H1 (cell line): ENCODE data around the gene CSRP1. TPM values are rescaled to one million over a fixed set of nuclear protein-coding genes. Genes with fewer than 3 reads are reported as not detected.

ENCODE experiments used
- CTCF ChIA-PET: fragments of 300-600 bp; sonication (Branson Sonifier 250); formaldehyde crosslinking; loops from one replicate; lab custom pipeline; 2021; ENCODE audit not compliant: partially characterized antibody; lab: Charles Lee
- POLR2A ChIA-PET: fragments of 300-600 bp; sonication (Branson Sonifier 250); formaldehyde crosslinking; loops from one replicate; lab custom pipeline; 2021; ENCODE audit warnings: inconsistent platforms; ENCODE audit not compliant: partially characterized antibody; lab: Charles Lee
- DNase-seq, 2 experiments: peaks; one replicate each; pipeline versions ENCODE4 v3.0.0 to v3.0.0-alpha.2; 2010 to 2022; ENCODE audit warnings: low spot score in 2 of 2, low read depth in 1 of 2, mixed read lengths in 1 of 2
- FAIRE-seq: peaks from 2 replicates; lab custom pipeline; 2011; peaks lifted over from hg19 to GRCh38; lab: Jason Lieb, UNC
- H2AFZ ChIP-seq: 2 replicates; pipeline ENCODE4 v1.8.1; 2012; ENCODE audit warnings: low read length, inconsistent platforms
- H2AK5ac ChIP-seq: 2 replicates; pipeline ENCODE4 v1.6.1; 2013; ENCODE audit warnings: low read depth, low read length
- H2BK120ac ChIP-seq: replicated peaks from 2 replicates; pipeline ENCODE3; 2013; ENCODE audit warnings: low read depth, low read length, inconsistent platforms
- H2BK12ac ChIP-seq: 2 replicates; pipeline ENCODE4 v1.6.1; 2013; ENCODE audit warnings: low read depth, low read length
- H2BK15ac ChIP-seq: 2 replicates; pipeline ENCODE4 v1.6.1; 2013; ENCODE audit warnings: low read length
- H2BK20ac ChIP-seq: 2 replicates; pipeline ENCODE4 v1.6.1; 2013; ENCODE audit warnings: low read length
- H2BK5ac ChIP-seq: 2 replicates; pipeline ENCODE4 v1.6.1; 2013; ENCODE audit warnings: low read depth, low read length
- H3K14ac ChIP-seq: 2 replicates; pipeline ENCODE4 v1.6.1; 2013; ENCODE audit warnings: inconsistent platforms; ENCODE audit not compliant: insufficient read length
- H3K18ac ChIP-seq: 2 replicates; pipeline ENCODE4 v1.6.1; 2013; ENCODE audit warnings: low read length; ENCODE audit errors: extremely low read depth
- H3K23ac ChIP-seq: 2 replicates; pipeline ENCODE4 v1.6.1; 2013; ENCODE audit warnings: inconsistent platforms; ENCODE audit not compliant: insufficient read length
- H3K23me2 ChIP-seq: 2 replicates; pipeline ENCODE4 v1.6.1; 2013; ENCODE audit warnings: low read depth, low read length
- H3K27ac ChIP-seq: 2 replicates; pipeline ENCODE4 v1.6.1; 2011; ENCODE audit warnings: low read depth, low read length, inconsistent platforms
- H3K27me3 ChIP-seq, 4 experiments: replicated peaks in 1 of 4; 1 replicate in 1 of 4; 2 replicates in 3 of 4; pipeline versions ENCODE4 v1.6.1 to v1.8.1; 2011 to 2013; ENCODE audit warnings: low read length in 3 of 4, mild to moderate bottlenecking in 3 of 4, inconsistent platforms in 2 of 4, mixed read lengths in 2 of 4, moderate library complexity in 1 of 4; ENCODE audit not compliant: control insufficient read depth in 3 of 4, insufficient read depth in 3 of 4; ENCODE audit errors: extremely low read depth in 1 of 4
- H3K36me3 ChIP-seq, 4 experiments: 2 replicates each; pipeline versions ENCODE4 v1.6.1 to v1.8.1; 2011 to 2013; ENCODE audit warnings: mild to moderate bottlenecking in 4 of 4, low read length in 3 of 4, moderate library complexity in 2 of 4, control low read depth in 1 of 4, inconsistent platforms in 1 of 4; ENCODE audit not compliant: insufficient read depth in 4 of 4, control insufficient read depth in 2 of 4
- H3K4ac ChIP-seq: replicated peaks from 2 replicates; pipeline ENCODE3; 2013; ENCODE audit warnings: low read length, low read depth, mixed read lengths, inconsistent platforms; ENCODE audit not compliant: insufficient read length
- H3K4me1 ChIP-seq, 4 experiments: replicated peaks in 1 of 4; 1 replicate in 1 of 4; 2 replicates in 3 of 4; pipeline versions ENCODE4 v1.6.1 to v1.8.1; 2011 to 2013; ENCODE audit warnings: low read length in 3 of 4, inconsistent platforms in 2 of 4, mixed read lengths in 1 of 4; ENCODE audit not compliant: insufficient read depth in 4 of 4, control insufficient read depth in 3 of 4
- H3K4me2 ChIP-seq, 2 experiments: 2 replicates each; pipeline versions ENCODE4 v1.6.1 to v1.8.1; 2011 to 2013; ENCODE audit warnings: low read depth in 2 of 2, low read length in 2 of 2, control low read depth in 1 of 2, inconsistent platforms in 1 of 2, mild to moderate bottlenecking in 1 of 2; ENCODE audit not compliant: insufficient read depth in 1 of 2
- H3K4me3 ChIP-seq, 4 experiments: fragments of 200-600, 300-600 bp in 1 of 4; sonication (generic), shearing (Covaris generic), sonication (Bioruptor Twin) in 1 of 4; 2 replicates each; pipeline versions ENCODE4 v1.5.1 to v1.8.1; 2011 to 2016; ENCODE audit warnings: low read length in 4 of 4, low read depth in 3 of 4, control low read depth in 2 of 4, inconsistent platforms in 2 of 4, mild to moderate bottlenecking in 2 of 4, mixed read lengths in 1 of 4, moderate library complexity in 1 of 4; ENCODE audit not compliant: insufficient read depth in 2 of 4; ENCODE audit errors: extremely low read depth in 1 of 4
- H3K56ac ChIP-seq: replicated peaks from 2 replicates; pipeline ENCODE3; 2013; ENCODE audit warnings: low read depth, mild to moderate bottlenecking, mixed read lengths, low read length, inconsistent platforms; ENCODE audit not compliant: insufficient read length
- H3K79me1 ChIP-seq: 2 replicates; pipeline ENCODE4 v1.6.1; 2013; ENCODE audit warnings: low read depth, low read length, control low read depth
- H3K79me2 ChIP-seq, 2 experiments: 2 replicates each; pipeline versions ENCODE4 v1.6.1 to v1.8.1; 2012 to 2013; ENCODE audit warnings: low read length in 2 of 2, mild to moderate bottlenecking in 2 of 2, inconsistent platforms in 1 of 2; ENCODE audit not compliant: insufficient read depth in 2 of 2, control insufficient read depth in 1 of 2
- H3K9ac ChIP-seq, 4 experiments: replicated peaks in 1 of 4; 1 replicate in 1 of 4; 2 replicates in 3 of 4; pipeline versions ENCODE4 v1.6.1 to v1.8.1; 2011 to 2013; ENCODE audit warnings: low read depth in 3 of 4, low read length in 3 of 4, control low read depth in 2 of 4, mild to moderate bottlenecking in 2 of 4, moderate library complexity in 2 of 4, inconsistent platforms in 1 of 4; ENCODE audit errors: extremely low read depth in 1 of 4
- H3K9me3 ChIP-seq, 2 experiments: 2 replicates each; pipeline versions ENCODE4 v1.6.1 to v1.8.1; 2012 to 2013; ENCODE audit warnings: mild to moderate bottlenecking in 2 of 2, moderate library complexity in 2 of 2, control low read depth in 1 of 2, inconsistent platforms in 1 of 2, low read depth in 1 of 2, low read length in 1 of 2, mixed read lengths in 1 of 2; ENCODE audit not compliant: insufficient read depth in 2 of 2
- H4K20me1 ChIP-seq, 2 experiments: replicated peaks in 1 of 2; 2 replicates each; pipeline versions ENCODE3 to v1.8.1; 2011 to 2013; ENCODE audit warnings: inconsistent platforms in 2 of 2, low read length in 2 of 2, mild to moderate bottlenecking in 1 of 2; ENCODE audit not compliant: insufficient read depth in 2 of 2, control insufficient read depth in 1 of 2
- H4K5ac ChIP-seq: 2 replicates; pipeline ENCODE4 v1.6.1; 2013; ENCODE audit warnings: low read length, low read depth, mixed read lengths, inconsistent platforms; ENCODE audit not compliant: insufficient read length
- H4K8ac ChIP-seq: 2 replicates; pipeline ENCODE4 v1.8.0; 2013; ENCODE audit warnings: mild to moderate bottlenecking, moderate library complexity, low read length, inconsistent platforms; ENCODE audit not compliant: insufficient read depth; ENCODE audit errors: extremely low read depth
- H4K91ac ChIP-seq: replicated peaks from 2 replicates; pipeline ENCODE3; 2013; ENCODE audit warnings: low read length, mixed read lengths, inconsistent platforms; ENCODE audit not compliant: insufficient read length
- CBX8 ChIP-seq: fragments of 300-800, 300-1000 bp; sonication (generic); IDR thresholded peaks from 2 replicates; pipeline ENCODE4 v1.7.1; 2016; ENCODE audit warnings: low read depth, low read length, borderline replicate concordance
- CHD2 ChIP-seq: IDR thresholded peaks from 2 replicates; pipeline ENCODE4 v1.6.1; 2012; ENCODE audit warnings: low read length, improper control_type of control experiment
- CTBP2 ChIP-seq: IDR thresholded peaks from 2 replicates; pipeline ENCODE4 v1.7.0; 2011; ENCODE audit warnings: borderline replicate concordance, mild to moderate bottlenecking, moderate library complexity, mixed read lengths, low read length; ENCODE audit not compliant: insufficient read depth, insufficient read length
- E2F6 ChIP-seq: IDR thresholded peaks from 2 replicates; pipeline ENCODE4 v1.6.1; 2012; ENCODE audit warnings: inconsistent platforms
- WGBS, 2 experiments: shearing (Covaris generic) in 1 of 2; methylation state at CpG; one replicate each; pipeline versions ENCODE4 v1.1.6 to v1.1.7; 2013 to 2015; ENCODE audit warnings: low lambda C conversion rate in 2 of 2, mixed read lengths in 2 of 2, inconsistent platforms in 1 of 2, low coverage in 1 of 2, missing lambda C conversion rate in 1 of 2; ENCODE audit not compliant: insufficient replicate concordance in 2 of 2, insufficient coverage in 1 of 2, insufficient read length in 1 of 2; ENCODE audit errors: extremely low coverage in 1 of 2, missing lambda C conversion rate in 1 of 2; 5-methylcytosine and 5-hydroxymethylcytosine counted together
- polyA plus RNA-seq, 7 experiments: library from polyadenylated mRNA; depleted of rRNA in 3 of 7; stranded (reverse) in 5 of 7; unstranded in 2 of 7; fragments of >200 nt in 5 of 7; fragments of 200-250 nt in 2 of 7; gene quantifications; 1 replicate in 5 of 7; 2 replicates in 1 of 7; 4 replicates in 1 of 7; pipeline versions ENCODE4 v1.2.1 to v1.2.3, GENCODE V29; 2011 to 2013; ENCODE audit warnings: missing spikeins in 2 of 7, mixed read lengths in 2 of 7
- total RNA-seq: library from RNA; stranded (reverse); fragmentation: NEBNext Ultra II Directional; extraction: Animal tissue kit (Norgen Biotek cat#: 25700); gene quantifications from 2 replicates; pipeline ENCODE4 v1.2.1, GENCODE V29; 2021

Gene CSRP1
- total and polyA plus RNA-seq, 2 of the 8 experiments (the other 6 are each of a cell fraction or from before 2014, with no cell fraction given) = 14.2 to 22.3 TPM

- peaks cover 0 to 19% (median 13%) of the 10 kb centered on the region in 4 experiments; a peak in 6 of 7 replicates for H3K4me1 ChIP-seq
- H3K4me2 ChIP-seq = no peak overlapping the region; a peak in 1 of 4 replicates
- H3K9me3 ChIP-seq = no peaks in the 10 kb centered on the region
- no peak overlapping the region for H3K14ac ChIP-seq
- POLR2A ChIA-PET = interaction anchor here (2.3 kb wide), 1 partner anchor 15 kb away, joined by 9 read pairs; no protein-coding TSS in a partner anchor
- H2AK5ac ChIP-seq = no peak overlapping the region
- peaks cover 0 to 12% of the 10 kb centered on the region in 2 experiments for H4K20me1 ChIP-seq
- H3K79me1 ChIP-seq = peaks cover 11% of the 10 kb centered on the region
- H2BK12ac ChIP-seq = no peak overlapping the region
- no peak overlapping the region for H2AFZ ChIP-seq
- no peak overlapping the region for H3K4ac ChIP-seq
- H3K9ac ChIP-seq = no peak overlapping the region
- FAIRE-seq = no peak
- H2BK120ac ChIP-seq = no peak overlapping the region
- no peak overlapping the region for H3K56ac ChIP-seq
- no peak overlapping the region for H4K5ac ChIP-seq
- WGBS, 2 experiments = 96% methylated on average over 9 of the region's 9 CpGs; no CpG with 5 or more reads in 1 of the 2 experiments
- no peak for TF ChIP-seq CBX8
- no peak for TF ChIP-seq CHD2
- TF ChIP-seq CTBP2 = no peak
- TF ChIP-seq E2F6 = no peak
- peaks cover 3 to 17% of the 10 kb centered on the region in 2 experiments; a peak in 2 of 4 replicates for H3K79me2 ChIP-seq
- H3K23ac ChIP-seq = no peak overlapping the region
- H3K18ac ChIP-seq = no peak overlapping the region
- no peak overlapping the region for H3K27ac ChIP-seq
- peaks cover 16% of the 10 kb centered on the region for H3K23me2 ChIP-seq
- H2BK20ac ChIP-seq = no peak overlapping the region
- no peak for DNase-seq
- peaks cover 3 to 12% (median 6%) of the 10 kb centered on the region in 4 experiments; a peak in 4 of 8 replicates for H3K36me3 ChIP-seq
- H4K91ac ChIP-seq = no peak overlapping the region
- CTCF ChIA-PET = interaction anchor here (1.3 to 12.7 kb wide), 6 partner anchors 9 to 47 kb away, joined by 3 to 155 read pairs (median 30); no protein-coding TSS in a partner anchor
- no peak overlapping the region for H4K8ac ChIP-seq
- no peak overlapping the region for H2BK5ac ChIP-seq
- H2BK15ac ChIP-seq = no peak overlapping the region
- no peak overlapping the region for H3K4me3 ChIP-seq
- H3K27me3 ChIP-seq = peaks cover 5 to 23% (median 23%) of the 10 kb centered on the region in 4 experiments
Observed at GRCh38 chr1:201465698-201466290, 41.1 kb downstream of the CSRP1 start.
